HL-60 (cell line): Measurements from ENCODE around the gene MFN2.

Experiments used
- DNase-seq, 2 experiments: peaks; one replicate each; pipeline ENCODE4 v3.0.0-alpha.2; 2010 to 2020; ENCODE audit warnings: low read depth in 1 of 2, low spot score in 1 of 2
- H3K27ac ChIP-seq: fragments of 250-450 bp; sonication (Bioruptor Pico); replicated peaks from 2 replicates; pipeline ENCODE4 v1.5.1; 2020; ENCODE audit warnings: mild to moderate bottlenecking, moderate library complexity
- H3K27me3 ChIP-seq: fragments of 250-450 bp; sonication (Bioruptor Pico); 2 replicates; pipeline ENCODE4 v1.5.1; 2021; ENCODE audit warnings: mild to moderate bottlenecking, moderate library complexity; ENCODE audit not compliant: insufficient read depth, poor library complexity, severe bottlenecking
- H3K4me3 ChIP-seq: replicated peaks from 2 replicates; pipeline ENCODE4 v1.5.1; 2011; ENCODE audit warnings: mild to moderate bottlenecking, control low read depth, low read length; ENCODE audit not compliant: insufficient read depth
- CTCF ChIP-seq: IDR thresholded peaks from one replicate; pipeline ENCODE4 v1.5.1; 2011; ENCODE audit warnings: low read length, control low read depth, inconsistent platforms; ENCODE audit not compliant: insufficient read depth
- GABPA ChIP-seq: IDR thresholded peaks from 2 replicates; pipeline ENCODE4 v1.6.1; 2012; ENCODE audit warnings: low read depth
- POLR2AphosphoS5 ChIP-seq: IDR thresholded peaks from 2 replicates; pipeline ENCODE4 v1.6.1; 2012; ENCODE audit warnings: low read depth
- SPI1 ChIP-seq: IDR thresholded peaks from 2 replicates; pipeline ENCODE4 v1.6.1; 2012; ENCODE audit warnings: low read depth, mild to moderate bottlenecking, borderline replicate concordance
- TF ChIP-seq, protein P1 (sequence below): IDR thresholded peaks from 2 replicates; pipeline ENCODE4 v1.6.1; 2012; ENCODE audit warnings: low read depth; ENCODE audit not compliant: insufficient replicate concordance

Gene MFN2

GRCh38 chr1:12016182-12016581, 35.9 kb downstream of the MFN2 start:
- no peak for TF ChIP-seq CTCF
- no peak for TF ChIP-seq SPI1
- H3K4me3 ChIP-seq = no peak overlapping the region
- H3K27ac ChIP-seq = 0 out of 2 replicates have a peak overlapping the region, but pooled peaks have one; percentile 2
- no peak for DNase-seq
- no peaks in the 10 kb centered on the region for H3K27me3 ChIP-seq

- Histone ChIP-seq H3K27ac (peak overlapping the region; percentile 80), H3K27me3 (no peaks in the 10 kb centered on the region), H3K4me3 (peak overlapping the region; percentile 97)
- TF ChIP-seq CTCF (no peak), GABPA (no peak), POLR2AphosphoS5 (no peak), SPI1 (no peak)
- TF ChIP-seq, protein P1, sequence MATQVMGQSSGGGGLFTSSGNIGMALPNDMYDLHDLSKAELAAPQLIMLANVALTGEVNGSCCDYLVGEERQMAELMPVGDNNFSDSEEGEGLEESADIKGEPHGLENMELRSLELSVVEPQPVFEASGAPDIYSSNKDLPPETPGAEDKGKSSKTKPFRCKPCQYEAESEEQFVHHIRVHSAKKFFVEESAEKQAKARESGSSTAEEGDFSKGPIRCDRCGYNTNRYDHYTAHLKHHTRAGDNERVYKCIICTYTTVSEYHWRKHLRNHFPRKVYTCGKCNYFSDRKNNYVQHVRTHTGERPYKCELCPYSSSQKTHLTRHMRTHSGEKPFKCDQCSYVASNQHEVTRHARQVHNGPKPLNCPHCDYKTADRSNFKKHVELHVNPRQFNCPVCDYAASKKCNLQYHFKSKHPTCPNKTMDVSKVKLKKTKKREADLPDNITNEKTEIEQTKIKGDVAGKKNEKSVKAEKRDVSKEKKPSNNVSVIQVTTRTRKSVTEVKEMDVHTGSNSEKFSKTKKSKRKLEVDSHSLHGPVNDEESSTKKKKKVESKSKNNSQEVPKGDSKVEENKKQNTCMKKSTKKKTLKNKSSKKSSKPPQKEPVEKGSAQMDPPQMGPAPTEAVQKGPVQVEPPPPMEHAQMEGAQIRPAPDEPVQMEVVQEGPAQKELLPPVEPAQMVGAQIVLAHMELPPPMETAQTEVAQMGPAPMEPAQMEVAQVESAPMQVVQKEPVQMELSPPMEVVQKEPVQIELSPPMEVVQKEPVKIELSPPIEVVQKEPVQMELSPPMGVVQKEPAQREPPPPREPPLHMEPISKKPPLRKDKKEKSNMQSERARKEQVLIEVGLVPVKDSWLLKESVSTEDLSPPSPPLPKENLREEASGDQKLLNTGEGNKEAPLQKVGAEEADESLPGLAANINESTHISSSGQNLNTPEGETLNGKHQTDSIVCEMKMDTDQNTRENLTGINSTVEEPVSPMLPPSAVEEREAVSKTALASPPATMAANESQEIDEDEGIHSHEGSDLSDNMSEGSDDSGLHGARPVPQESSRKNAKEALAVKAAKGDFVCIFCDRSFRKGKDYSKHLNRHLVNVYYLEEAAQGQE = no peak
- DNase-seq = peak; percentile 47 to 82
These were observed 39.7 kb downstream of the MFN2 start for GRCh38 chr1:12019858-12020509.

GRCh38 chr1:12021616-12022015, 41.4 kb downstream of the MFN2 start:
- H3K27me3 ChIP-seq = no peaks in the 10 kb centered on the region
- H3K4me3 ChIP-seq = no peak overlapping the region
- no peak for TF ChIP-seq POLR2AphosphoS5
- TF ChIP-seq GABPA = no peak
- no peak for TF ChIP-seq SPI1
- H3K27ac ChIP-seq = no peak overlapping the region
- no peak for DNase-seq

DNA sequence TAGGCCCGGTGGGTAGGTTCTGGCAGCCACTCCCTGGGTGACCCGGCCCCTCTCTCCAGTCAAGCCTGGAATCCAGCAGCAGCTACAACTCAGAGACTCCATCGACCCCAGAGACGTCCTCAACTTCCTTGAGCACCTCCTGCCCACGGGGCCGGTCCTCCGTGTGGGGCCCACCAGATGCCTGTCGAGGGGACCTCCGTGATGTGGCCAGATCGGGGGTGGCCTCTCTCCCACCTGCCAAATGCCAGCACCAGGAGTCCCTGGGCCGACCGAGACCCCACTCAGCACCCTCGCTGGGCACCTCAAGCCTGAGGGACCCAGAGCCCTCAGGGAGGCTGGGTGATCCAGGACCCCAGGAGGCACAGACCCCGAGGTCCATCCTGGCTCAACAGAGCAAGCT, 41.8 kb downstream of the MFN2 start:
- no peaks in the 10 kb centered on the region for H3K27me3 ChIP-seq
- no peak overlapping the region for H3K4me3 ChIP-seq
- H3K27ac ChIP-seq = no peak overlapping the region
- no peak for DNase-seq
- TF ChIP-seq POLR2AphosphoS5 = no peak
- no peak for TF ChIP-seq CTCF
- no peak for TF ChIP-seq GABPA
- TF ChIP-seq, protein P1 = no peak
- no peak for TF ChIP-seq SPI1
